Upper lobe of left lung (tissue), 6 donors: ENCODE measurements around the gene ZCCHC18. TPM values are rescaled to one million over a fixed set of nuclear protein-coding genes. Genes with fewer than 3 reads are reported as not detected.
A peak's percentile ranks its signal among the peaks of the same experiment; 100 is the strongest.
"Not testable (repeated sequence)": the region's sequence is repeated elsewhere in the genome, so short reads cannot be mapped to it uniquely, and the experiment has no call there.

ENCODE experiments used
- ATAC-seq, 2 donors: fragments of 200-7000 bp; cut with Tn5 transposase; one replicate each; pipeline ENCODE4 v1.9.1; 2022; ENCODE audit warnings: mild to moderate bottlenecking in 2 of 2, moderate library complexity in 2 of 2; ENCODE audit not compliant: low FRiP score in 2 of 2
- DNase-seq, 2 donors: peaks; one replicate each; pipeline ENCODE4 v3.0.0-alpha.2; 2019 to 2020
- H3K27ac ChIP-seq, 4 donors: fragments of 200-600 bp; sonication (generic); one replicate each; pipeline ENCODE4 v1.5.1; 2016 to 2019
- H3K27me3 ChIP-seq, 4 donors: fragments of 200-600 bp; sonication (generic); one replicate each; pipeline ENCODE4 v1.5.1; 2017 to 2019
- H3K36me3 ChIP-seq, 4 donors: fragments of 200-600 bp; sonication (generic); one replicate each; pipeline ENCODE4 v1.5.1; 2016 to 2019
- H3K4me1 ChIP-seq, 4 donors: fragments of 200-600 bp; sonication (generic); one replicate each; pipeline ENCODE4 v1.5.1; 2018 to 2019
- H3K4me3 ChIP-seq, 4 donors: fragments of 200-600 bp; sonication (generic); one replicate each; pipeline ENCODE4 v1.5.1; 2017 to 2019; ENCODE audit warnings: mild to moderate bottlenecking in 2 of 4, moderate library complexity in 1 of 4
- H3K9me3 ChIP-seq, 4 donors: fragments of 200-600 bp; sonication (generic); one replicate each; pipeline ENCODE4 v1.5.1; 2018 to 2019
- EP300 ChIP-seq, 4 donors: sonication (generic); formaldehyde crosslinking; IDR thresholded peaks; one replicate each; pipeline ENCODE4 v1.5.1; 2017; ENCODE audit warnings: antibody characterized with exemption in 4 of 4, control low read depth in 2 of 4
- POLR2A ChIP-seq, 4 donors: fragments of 450-650 bp; IDR thresholded peaks; one replicate each; pipeline ENCODE4 v1.5.1; 2016 to 2017; ENCODE audit warnings: antibody characterized with exemption in 4 of 4, mild to moderate bottlenecking in 2 of 4
- POLR2AphosphoS5 ChIP-seq, 2 donors: sonication (generic); formaldehyde crosslinking; IDR thresholded peaks; one replicate each; pipeline ENCODE4 v1.5.1; 2017; ENCODE audit warnings: antibody characterized with exemption in 2 of 2
- WGBS, 2 donors: methylation state at CpG; one replicate each; pipeline ENCODE4 v1.1.5; 2017 to 2018; 5-methylcytosine and 5-hydroxymethylcytosine counted together
- total RNA-seq, 6 donors: library from RNA; depleted of rRNA in 4 of 6; stranded (reverse); fragments of >200 nt in 4 of 6; gene quantifications; one replicate each; pipeline versions ENCODE4 v1.1.0 to v1.2.1, GENCODE V29; 2016 to 2021
- TF ChIP-seq, protein P1 (sequence below), 6 experiments: fragments of 450-650 bp in 4 of 6; fragments of 200-600 bp in 2 of 6; sonication (generic) in 2 of 6; IDR thresholded peaks; one replicate each; pipeline ENCODE4 v1.5.1; 2016 to 2019; ENCODE audit warnings: antibody characterized with exemption in 6 of 6
- donor health status: DM: no; HTN: no; CAD: no; lungs with moderate emphysema.
- donor health status: DM: no; HTN: yes; CAD: no; lungs with severe emphysema.

The ZCCHC18 gene
- total RNA-seq, 6 donors from 2014 or later: 0.15 to 45.1 (median 0.26) TPM; not detected in 1

DNA sequence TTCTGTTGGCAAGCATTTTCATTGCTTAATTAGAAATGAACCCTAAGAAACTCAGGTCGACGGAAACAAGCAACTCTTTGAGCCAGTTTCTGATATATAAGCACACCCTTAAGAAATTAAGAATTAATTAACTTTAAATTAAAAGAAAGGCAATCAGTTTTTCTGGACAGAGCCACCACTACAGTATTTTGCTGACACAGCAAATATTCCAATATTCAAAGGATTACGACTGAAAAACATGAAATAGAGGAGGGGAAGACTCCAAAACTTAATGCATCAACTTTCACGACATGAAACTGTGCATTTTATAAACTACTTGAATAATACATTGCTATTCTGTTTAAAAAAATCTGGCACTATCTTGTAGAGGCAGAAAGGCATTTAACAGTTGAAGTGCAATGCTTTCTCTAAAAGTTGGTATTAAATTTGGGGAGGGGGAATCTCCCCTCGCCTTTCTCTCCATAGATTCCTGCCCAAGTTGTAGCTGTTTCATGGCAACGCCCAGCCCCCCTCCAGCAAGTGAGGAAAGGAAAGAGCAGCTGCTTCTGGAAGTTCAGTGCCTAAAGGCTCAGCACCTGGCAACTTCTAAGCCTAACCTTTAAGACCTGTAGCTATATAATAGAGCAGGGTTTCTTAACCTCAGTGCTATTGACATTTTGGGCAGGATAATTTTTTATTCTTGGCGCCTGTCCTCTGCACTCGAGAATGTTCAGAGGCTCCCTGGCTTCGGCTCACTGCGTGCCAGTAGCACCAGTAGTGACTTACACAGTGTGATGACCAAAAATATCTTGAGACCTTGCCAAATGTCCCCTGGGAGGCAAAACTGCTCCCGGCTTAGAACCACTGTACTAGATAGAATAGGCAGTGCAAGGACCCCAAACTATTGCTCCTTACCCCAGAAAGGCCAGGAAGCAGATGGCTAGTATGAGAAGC, 6.7 kb upstream of the ZCCHC18 start:
- H3K27ac ChIP-seq: no peak overlapping the region
- no peaks in the 10 kb centered on the region for H3K27me3 ChIP-seq
- ATAC-seq: no peak
- H3K4me3 ChIP-seq: no peak overlapping the region
- no peaks in the 10 kb centered on the region for H3K4me1 ChIP-seq
- 69 to 82% methylated on average over 7 to 11 of the region's 11 CpGs for WGBS, 2 donors
- H3K36me3 ChIP-seq: no peaks in the 10 kb centered on the region
- TF ChIP-seq POLR2AphosphoS5 (IDR thresholded peaks at IDR 0.05) (no peak), POLR2A (IDR thresholded peaks at IDR 0.05) (no peak), EP300 (IDR thresholded peaks at IDR 0.05) (no peak)
- TF ChIP-seq, protein P1, sequence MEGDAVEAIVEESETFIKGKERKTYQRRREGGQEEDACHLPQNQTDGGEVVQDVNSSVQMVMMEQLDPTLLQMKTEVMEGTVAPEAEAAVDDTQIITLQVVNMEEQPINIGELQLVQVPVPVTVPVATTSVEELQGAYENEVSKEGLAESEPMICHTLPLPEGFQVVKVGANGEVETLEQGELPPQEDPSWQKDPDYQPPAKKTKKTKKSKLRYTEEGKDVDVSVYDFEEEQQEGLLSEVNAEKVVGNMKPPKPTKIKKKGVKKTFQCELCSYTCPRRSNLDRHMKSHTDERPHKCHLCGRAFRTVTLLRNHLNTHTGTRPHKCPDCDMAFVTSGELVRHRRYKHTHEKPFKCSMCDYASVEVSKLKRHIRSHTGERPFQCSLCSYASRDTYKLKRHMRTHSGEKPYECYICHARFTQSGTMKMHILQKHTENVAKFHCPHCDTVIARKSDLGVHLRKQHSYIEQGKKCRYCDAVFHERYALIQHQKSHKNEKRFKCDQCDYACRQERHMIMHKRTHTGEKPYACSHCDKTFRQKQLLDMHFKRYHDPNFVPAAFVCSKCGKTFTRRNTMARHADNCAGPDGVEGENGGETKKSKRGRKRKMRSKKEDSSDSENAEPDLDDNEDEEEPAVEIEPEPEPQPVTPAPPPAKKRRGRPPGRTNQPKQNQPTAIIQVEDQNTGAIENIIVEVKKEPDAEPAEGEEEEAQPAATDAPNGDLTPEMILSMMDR (IDR thresholded peaks at IDR 0.05): no peak
- no peaks in the 10 kb centered on the region for H3K9me3 ChIP-seq
- no peak for DNase-seq

DNA sequence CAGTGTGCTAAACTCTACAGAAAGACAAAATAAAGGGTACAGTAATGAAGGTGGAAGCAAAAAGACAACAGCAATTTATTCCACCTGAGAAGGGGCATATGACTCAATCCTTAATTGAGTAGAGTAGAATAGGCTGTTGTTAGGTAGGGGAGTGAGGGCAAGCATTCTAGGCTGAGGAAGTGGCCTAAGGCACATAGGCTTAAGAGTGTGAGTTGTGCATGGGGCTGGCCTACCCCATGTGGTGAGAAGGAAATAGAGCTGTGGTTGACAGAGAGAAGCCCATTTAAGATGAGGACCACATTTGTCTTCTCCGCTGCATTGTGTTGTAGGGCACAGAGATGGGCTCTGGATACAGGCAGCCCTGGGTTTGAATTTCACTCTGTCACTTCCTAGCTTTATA, 3.4 kb upstream of the ZCCHC18 start:
- ATAC-seq (no peak), DNase-seq (no peak)
- H3K9me3 ChIP-seq: no peaks in the 10 kb centered on the region
- no peak overlapping the region for H3K4me3 ChIP-seq
- H3K36me3 ChIP-seq: no peaks in the 10 kb centered on the region
- 57% methylated on average over 1 of the region's 1 CpG; no CpG with 5 or more reads in 1 of the 2 donors for WGBS, 2 donors
- H3K27ac ChIP-seq: no peak overlapping the region
- H3K4me1 ChIP-seq: no peaks in the 10 kb centered on the region
- H3K27me3 ChIP-seq: peaks cover 0 to 5% (median 0%) of the 10 kb centered on the region in 4 donors
- TF ChIP-seq POLR2AphosphoS5 (IDR thresholded peaks at IDR 0.05): no peak
- no peak for TF ChIP-seq EP300 (IDR thresholded peaks at IDR 0.05)
- no peak for TF ChIP-seq POLR2A (IDR thresholded peaks at IDR 0.05)
- TF ChIP-seq, protein P1 (IDR thresholded peaks at IDR 0.05): no peak

DNA sequence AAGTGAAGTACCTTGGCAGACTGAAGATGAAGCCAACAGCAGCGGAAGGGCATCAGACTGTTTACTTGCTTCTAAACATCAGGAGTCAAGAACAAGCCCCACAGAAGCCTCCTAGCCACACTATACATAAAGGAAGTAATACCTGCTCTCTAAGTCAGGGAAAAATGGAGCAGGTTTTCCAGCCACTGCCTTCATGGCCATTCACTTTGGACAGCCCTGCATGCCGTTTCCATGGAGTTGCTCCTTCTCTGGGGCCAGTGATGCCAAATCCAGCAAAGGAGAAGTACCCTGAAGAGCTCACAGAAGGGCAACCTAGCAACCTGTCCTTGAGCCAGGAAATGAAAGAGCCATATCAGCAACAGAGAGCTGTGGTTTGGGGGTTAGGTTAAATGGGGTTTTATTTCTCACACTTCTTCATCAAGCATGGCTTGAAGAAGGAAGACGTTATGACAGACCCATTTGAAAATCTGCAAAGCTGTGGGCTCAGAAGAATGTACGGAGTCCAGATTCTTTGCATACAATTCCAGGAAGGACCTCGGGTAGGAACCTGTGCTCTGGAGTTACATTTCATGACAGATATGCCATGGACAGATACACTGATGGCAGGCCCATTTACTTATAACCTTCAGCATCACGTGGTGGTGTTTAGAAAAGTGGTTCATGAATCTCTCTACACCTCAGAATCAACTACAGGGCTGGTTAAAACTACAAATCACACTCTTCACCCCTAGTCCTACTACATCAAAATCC, 1.7 kb upstream of the ZCCHC18 start:
- not testable (repeated sequence) for ATAC-seq, H3K27me3 ChIP-seq

DNA sequence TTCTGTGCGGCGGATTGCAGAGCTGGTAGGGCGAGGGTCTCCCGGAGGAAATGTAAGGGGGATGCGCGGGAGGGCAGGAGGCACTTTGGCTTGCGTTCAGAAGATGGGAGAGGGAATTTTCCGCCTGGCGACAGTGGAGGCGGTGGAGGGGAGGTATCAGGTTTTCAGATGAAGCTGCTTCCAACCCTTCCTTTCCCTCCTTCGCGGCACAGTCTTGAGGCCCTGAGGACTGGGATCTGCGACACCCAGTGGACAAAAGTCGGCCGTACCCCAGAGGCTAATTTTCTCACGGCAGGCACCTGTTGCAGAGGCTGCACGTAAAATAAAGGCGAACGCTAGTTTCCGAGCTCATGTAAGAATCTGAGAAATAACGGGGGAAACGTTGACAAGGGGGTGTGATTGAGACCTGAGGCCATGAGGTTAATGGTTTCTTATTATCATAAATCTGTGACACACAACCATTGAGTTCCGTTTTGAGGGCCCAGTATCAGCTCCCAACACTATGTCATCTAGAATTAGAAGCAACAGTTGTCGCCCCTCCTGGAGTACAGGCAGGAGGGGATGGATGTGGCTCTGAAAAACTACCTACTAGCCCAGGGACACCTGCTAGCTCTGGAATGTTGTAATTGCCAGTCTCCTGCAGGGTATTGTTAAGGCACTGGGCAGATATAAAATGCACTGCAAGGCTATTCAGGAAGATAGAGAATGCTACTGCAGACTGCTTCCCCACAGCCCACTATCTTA, 1.1 kb downstream of the ZCCHC18 start:
- no peak for TF ChIP-seq POLR2AphosphoS5 (IDR thresholded peaks at IDR 0.05)
- TF ChIP-seq, protein P1 (IDR thresholded peaks at IDR 0.05): peak in 5 of 6 experiments; percentile 29 to 51 (median 37)
- no peak for TF ChIP-seq POLR2A (IDR thresholded peaks at IDR 0.05)
- no peaks in the 10 kb centered on the region for H3K9me3 ChIP-seq
- H3K4me3 ChIP-seq: peak overlapping the region in 3 of 4 donors; percentile 50 to 64 (median 58)
- no peaks in the 10 kb centered on the region for H3K4me1 ChIP-seq
- no peaks in the 10 kb centered on the region for H3K36me3 ChIP-seq
- peak; percentile 62 to 65 for ATAC-seq
- DNase-seq: peak in 1 of 2 donors; percentile 33
- WGBS, 2 donors: 31 to 80% methylated on average over 1 to 24 of the region's 24 CpGs
- H3K27ac ChIP-seq: no peak overlapping the region
- peaks cover 0 to 5% (median 0%) of the 10 kb centered on the region in 4 donors for H3K27me3 ChIP-seq

More for the DNA sequence above, 1.7 kb upstream of the ZCCHC18 start:
- not testable (repeated sequence) for H3K4me1 ChIP-seq, H3K36me3 ChIP-seq, H3K27ac ChIP-seq, DNase-seq, H3K4me3 ChIP-seq, H3K9me3 ChIP-seq
- WGBS, 2 donors: 52 to 62% methylated on average over 6 of the region's 6 CpGs

DNA sequence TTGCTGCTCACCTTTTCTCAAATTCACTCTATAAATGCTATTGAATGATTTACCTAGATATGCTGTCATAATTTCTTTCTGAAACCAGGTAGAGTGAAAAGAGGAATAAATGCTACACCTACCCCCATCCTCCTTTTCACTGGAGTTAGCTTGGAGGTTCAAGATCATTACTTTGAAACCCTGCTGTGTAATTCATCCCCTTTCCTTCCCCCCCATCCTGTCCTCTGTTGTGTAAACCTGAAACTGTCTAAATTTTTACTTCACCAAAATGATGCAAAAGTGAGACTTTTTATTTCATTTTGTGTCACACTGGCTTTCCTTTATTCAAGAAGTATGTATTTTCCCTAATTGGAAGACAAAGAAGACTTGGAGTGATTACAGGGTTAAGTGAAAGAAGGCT, 5.4 kb downstream of the ZCCHC18 start:
- no peak overlapping the region for H3K27ac ChIP-seq
- ATAC-seq (no peak), DNase-seq (no peak)
- peaks cover 0 to 5% (median 0%) of the 10 kb centered on the region in 4 donors for H3K27me3 ChIP-seq
- no peaks in the 10 kb centered on the region for H3K4me1 ChIP-seq
- H3K36me3 ChIP-seq: no peaks in the 10 kb centered on the region
- H3K4me3 ChIP-seq: no peak overlapping the region
- H3K9me3 ChIP-seq: no peaks in the 10 kb centered on the region
- TF ChIP-seq POLR2A (IDR thresholded peaks at IDR 0.05) (no peak), EP300 (IDR thresholded peaks at IDR 0.05) (no peak)
